GM19467 (cell line): Measurements from ENCODE around the gene BCL2.
"Not testable (repeated sequence)": the region's sequence is repeated elsewhere in the genome, so short reads cannot be mapped to it uniquely, and the experiment has no call there.

Experiments
- ATAC-seq: cut with Tn5 transposase; IDR thresholded peaks from one replicate; pipeline ENCODE4 v1.9.1; 2021; ENCODE audit warnings: mild to moderate bottlenecking, moderate library complexity; ENCODE audit not compliant: unreplicated experiment

BCL2 gene

GRCh38 chr18:63319383-63320122 is at the start of gene BCL2:
TSS of gene BCL2 (minus strand) at chr18:63319769.
- ATAC-seq: peak; percentile 11

- no peak for ATAC-seq
These were observed 49.0 kb upstream of the BCL2 start for GRCh38 chr18:63368611-63369010.

- peak; percentile 85 for ATAC-seq
These were observed 47.7 kb upstream of the BCL2 start, which contains the start of gene KDSR for GRCh38 chr18:63367053-63367953. TSS of gene KDSR (minus strand) at chr18:63367206. CDS start at chr18:63367118, 88 bp downstream.

GRCh38 chr18:63366213-63367052 is 46.9 kb upstream of the BCL2 start:
- ATAC-seq: peak; percentile 23

GRCh38 chr18:63365876-63366212 is 46.3 kb upstream of the BCL2 start:
- ATAC-seq: no peak

- ATAC-seq: no peak
These were observed 44.4 kb upstream of the BCL2 start for GRCh38 chr18:63363951-63364350.

- ATAC-seq: not testable (repeated sequence)
These were observed 43.9 kb upstream of the BCL2 start for GRCh38 chr18:63363420-63363819.

- no peak for ATAC-seq
These were observed 36.8 kb upstream of the BCL2 start for GRCh38 chr18:63356272-63356896.

GRCh38 chr18:63350230-63350629 is 30.7 kb upstream of the BCL2 start:
- ATAC-seq: no peak

- no peak for ATAC-seq
These were observed 29.1 kb upstream of the BCL2 start for GRCh38 chr18:63348508-63349136.

GRCh38 chr18:63346480-63347183 is 27.1 kb upstream of the BCL2 start:
- ATAC-seq: no peak

- no peak for ATAC-seq
These were observed 26.5 kb upstream of the BCL2 start for GRCh38 chr18:63346031-63346430.

GRCh38 chr18:63344918-63345317 is 25.3 kb upstream of the BCL2 start:
- ATAC-seq: no peak

GRCh38 chr18:63344263-63344662 is 24.7 kb upstream of the BCL2 start:
- ATAC-seq: no peak

GRCh38 chr18:63342206-63342605 is 22.6 kb upstream of the BCL2 start:
- ATAC-seq: no peak

- ATAC-seq: no peak
These were observed 20.4 kb upstream of the BCL2 start for GRCh38 chr18:63339920-63340484.

- ATAC-seq: no peak
These were observed 17.0 kb upstream of the BCL2 start for GRCh38 chr18:63336366-63337099.

GRCh38 chr18:63331105-63331504 is 11.5 kb upstream of the BCL2 start:
- no peak for ATAC-seq
